Hepatic stellate cell (primary cell): ENCODE measurements around the gene GPR84.
"Not testable (repeated sequence)": the region's sequence is repeated elsewhere in the genome, so short reads cannot be mapped to it uniquely, and the experiment has no call there.

Experiments
- DNase-seq: peaks from one replicate; pipeline ENCODE4 v3.0.0; 2011; ENCODE audit warnings: low spot score

GPR84 gene

DNA sequence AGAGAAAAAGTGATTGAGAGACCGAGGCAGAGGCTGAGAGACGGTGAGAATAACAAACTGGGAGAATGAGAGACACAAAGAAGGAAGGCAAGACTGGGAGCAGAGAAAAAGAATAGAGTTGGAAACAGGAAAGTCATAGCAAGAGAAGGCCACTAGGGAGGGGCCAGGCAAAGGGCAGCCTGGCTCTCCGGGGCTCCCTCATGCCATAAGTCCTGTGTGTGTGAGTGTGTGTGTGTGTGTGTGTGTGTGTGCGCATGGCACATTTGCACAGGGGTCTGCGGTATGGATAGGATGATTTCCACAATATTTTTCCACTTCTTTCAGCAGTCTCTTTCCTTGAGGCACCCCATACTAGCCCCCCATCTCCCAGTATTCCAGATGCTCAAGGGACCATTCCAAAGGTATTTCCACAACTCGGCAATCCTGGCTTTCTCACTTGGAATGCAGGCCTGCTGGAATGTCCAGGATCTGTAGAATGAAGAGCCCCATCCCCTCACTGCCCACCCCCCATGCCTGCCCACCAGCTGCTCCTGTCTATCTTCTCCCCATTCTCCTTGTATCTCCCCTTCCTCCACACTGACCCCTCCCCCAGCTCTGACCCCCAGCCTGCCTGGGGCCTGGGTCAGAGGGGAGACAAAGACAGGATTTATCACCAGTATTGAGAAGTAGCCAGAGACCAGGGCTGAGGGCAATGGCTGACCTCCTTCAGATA lies 9.0 kb downstream of the GPR84 start:
- DNase-seq: no peak

DNA sequence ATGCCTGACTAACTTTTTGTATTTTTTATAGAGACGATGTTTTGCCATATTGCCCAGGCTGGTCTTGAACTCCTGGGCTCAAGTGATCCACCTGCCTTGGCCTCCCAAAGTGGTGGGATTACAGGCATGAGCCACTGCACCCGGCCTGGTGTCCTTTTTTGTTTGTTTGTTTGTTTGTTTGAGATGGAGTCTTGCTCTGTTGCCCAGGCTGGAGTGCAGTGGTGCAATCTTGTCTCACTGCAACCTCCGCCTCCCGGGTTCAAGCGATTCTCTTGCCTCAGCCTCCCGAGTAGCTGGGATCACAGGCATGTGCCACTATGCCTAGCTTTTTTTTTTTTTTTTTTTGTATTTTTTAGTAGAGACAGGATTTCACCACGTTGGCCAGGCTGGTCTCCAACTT lies 10.0 kb downstream of the GPR84 start:
- not testable (repeated sequence) for DNase-seq

DNA sequence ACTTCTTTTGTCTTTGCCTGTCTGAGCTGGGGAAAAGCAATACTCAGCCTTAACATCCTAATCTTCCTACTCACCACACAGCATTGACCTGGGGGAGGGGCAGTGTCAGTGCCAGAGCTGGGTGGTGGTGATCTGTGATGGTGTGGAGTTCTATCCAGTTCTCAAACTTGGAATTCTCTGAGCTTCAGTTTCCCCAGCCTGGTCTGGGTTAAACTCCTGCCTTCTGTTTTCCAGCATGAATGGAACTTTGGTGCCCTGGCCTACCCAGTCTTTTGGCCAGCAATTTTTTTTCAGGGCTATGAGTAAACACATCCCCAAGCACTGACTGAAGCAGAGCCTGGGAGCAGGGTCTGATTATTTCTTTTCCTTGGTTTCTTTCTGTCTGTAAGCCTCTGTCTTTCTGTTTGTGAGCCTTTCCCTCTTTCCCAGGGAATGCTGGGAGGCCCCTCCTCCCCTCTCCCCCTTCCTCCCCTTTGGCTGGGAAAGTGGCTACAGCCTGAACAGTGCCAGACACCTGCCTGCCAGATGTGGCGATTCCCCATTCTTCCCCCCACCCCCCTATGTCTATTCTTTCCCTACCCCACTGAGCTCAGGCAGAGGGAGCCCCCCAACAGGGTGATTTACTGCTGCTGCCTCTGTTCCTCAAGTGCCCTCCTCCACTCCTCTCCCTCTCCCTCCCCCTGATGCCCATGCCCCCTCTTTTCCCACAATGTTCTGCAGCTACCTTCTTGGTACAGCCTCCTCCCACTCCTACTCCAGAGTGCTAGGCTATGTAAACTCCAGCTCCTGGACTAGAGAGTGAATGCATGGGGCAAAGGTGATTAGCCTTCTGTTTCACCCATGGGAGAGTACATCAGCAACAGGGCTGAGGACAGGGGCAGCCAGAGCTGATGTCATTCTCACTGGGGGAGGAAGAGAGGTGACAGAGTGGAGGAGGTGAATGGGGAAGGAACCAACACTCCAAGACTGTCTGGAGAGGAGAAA lies 11.1 kb downstream of the GPR84 start:
- DNase-seq: no peak

DNA sequence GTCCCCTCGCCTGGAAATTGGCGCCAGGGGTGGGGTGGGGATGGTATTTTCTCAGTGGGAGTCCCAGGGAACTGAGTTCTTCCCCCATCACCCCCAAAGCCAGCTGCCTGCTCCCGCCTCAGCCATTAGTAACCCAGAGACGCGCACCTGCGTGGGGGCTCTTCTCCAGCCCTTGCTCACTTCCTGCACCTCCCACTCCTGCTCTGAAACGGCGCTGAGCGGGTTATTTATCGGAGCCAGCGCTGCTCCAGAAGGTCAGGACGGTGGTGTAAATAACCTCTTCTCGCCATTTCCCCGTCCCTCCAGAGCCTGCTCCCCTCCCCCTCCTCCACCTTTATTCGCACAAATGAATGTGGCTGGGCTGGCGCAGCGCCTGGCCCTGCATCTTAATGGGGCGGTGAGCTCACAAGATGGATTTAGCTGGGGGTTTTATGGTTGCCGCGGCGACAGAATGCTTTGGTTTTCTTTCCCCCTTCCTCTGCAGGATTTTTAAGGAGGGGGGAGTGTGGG lies 12.2 kb downstream of the GPR84 start:
- DNase-seq: no peak

DNA sequence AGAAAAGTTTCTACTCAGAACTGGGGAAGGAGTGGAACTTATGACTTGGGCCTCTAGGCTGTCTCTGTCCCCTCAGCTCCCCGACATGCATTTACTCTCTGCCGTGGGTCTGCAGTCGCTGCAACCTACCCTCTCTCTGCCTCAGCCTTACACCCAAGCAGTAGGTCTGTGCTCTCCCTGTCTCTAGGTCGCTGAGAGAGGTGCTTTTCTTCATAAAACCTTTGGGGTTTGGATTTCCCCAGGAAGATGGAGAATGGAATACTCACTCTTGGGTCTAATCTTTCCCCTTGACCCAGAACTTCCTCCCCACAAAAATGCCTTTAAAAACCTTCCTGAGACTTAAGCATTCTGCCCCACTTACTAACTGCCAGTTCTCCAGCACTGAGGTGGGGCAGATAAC lies 12.9 kb downstream of the GPR84 start:
- no peak for DNase-seq

DNA sequence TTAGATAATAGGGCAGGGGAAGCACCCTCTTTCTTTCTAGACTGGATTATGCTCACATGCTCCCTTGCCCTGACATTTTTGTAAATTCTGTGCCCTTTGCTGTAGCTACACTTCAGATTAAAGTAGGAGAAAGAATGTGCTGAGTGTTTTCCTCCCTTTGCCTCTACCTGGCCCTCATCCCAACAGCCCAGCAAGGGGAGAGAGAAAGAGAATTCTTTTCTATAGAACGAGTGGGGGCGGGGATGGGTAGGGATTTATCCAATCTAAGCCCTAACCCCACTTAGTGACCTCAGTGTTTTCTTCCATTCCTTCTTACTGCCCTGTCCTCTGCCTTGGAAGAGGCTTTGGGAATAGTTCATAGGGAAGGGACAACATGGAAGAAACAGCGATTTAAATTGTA lies 13.5 kb downstream of the GPR84 start:
- no peak for DNase-seq

DNA sequence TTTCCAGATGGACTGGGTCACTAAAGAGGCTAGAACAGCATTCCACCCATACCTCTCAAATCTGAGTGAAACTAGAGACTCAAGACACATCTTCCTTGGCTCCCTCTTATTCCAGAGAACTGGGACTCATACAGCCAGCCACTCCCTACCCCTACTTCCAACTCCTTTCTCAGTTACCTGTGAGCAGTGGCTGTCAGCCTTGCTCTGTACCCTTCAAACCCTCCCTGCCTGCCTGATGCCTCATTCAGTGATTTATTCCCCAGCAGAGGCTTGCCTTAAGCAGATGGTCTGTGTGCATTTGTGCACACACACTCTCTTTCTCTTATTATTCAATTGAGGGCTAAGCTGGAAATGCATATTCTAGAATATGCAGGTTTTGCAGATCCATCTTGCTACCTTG lies 14.6 kb downstream of the GPR84 start:
- DNase-seq: no peak

DNA sequence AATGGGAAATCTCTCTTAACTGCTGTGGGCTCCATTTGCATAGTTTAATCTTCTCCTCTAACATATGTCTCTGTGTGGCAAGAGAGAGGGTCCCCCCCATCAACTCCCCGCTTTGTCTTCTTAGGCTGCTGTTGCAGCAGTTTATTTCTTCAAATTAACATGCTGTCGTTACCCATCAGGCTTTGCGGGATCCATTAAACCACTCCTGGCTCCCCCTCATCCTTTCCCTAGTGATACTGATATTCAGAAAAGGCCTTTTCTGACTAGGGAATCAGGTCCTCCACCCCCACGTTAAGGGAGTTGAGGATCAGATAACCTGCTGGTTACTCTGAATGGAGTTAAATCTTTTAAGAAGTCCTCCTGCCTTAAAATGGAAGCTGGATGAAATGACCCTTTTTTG lies 15.2 kb downstream of the GPR84 start:
- DNase-seq: no peak

DNA sequence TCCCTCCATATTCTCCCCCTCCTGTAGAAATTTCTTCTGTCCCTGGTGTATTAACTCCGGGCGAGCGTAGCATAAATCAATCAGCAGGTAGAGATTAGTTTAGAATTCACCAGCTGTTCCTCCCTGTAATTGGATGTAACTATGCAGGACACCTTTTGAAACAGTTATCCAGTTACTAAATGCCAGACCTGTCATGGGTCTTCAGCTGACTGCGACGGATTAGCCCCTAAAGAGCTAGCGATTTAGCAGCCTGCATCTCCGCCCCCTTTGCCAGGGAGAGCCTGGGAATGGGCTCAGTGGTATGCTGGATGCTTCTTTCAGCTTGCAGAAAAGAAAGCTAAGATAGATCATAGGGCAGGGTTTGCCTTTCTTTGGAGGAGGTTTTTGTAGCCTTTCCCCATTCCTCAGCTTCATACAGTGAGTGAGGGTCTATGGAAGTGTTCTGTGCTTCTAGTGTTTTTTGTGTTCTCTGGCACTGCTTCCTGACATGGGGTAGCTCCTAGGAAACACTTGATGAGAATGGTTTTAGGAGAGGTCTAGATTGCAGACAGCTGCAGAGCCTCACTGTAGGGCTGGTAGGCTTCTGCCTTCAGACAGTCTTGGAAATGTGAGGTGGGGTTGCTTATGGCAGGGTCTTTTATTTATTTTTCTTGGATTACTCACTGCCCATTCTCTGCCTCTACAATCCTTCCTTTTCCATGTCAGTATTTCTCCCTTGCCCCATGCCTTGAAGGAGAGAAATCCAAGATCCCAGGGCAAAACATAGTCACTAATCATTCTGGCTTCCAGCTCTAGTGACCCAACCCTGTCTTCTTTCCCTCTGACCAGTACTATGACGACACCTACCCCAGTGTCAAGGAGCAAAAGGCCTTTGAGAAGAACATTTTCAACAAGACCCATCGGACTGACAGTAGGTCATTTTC lies 22.6 kb downstream of the GPR84 start:
- no peak for DNase-seq

DNA sequence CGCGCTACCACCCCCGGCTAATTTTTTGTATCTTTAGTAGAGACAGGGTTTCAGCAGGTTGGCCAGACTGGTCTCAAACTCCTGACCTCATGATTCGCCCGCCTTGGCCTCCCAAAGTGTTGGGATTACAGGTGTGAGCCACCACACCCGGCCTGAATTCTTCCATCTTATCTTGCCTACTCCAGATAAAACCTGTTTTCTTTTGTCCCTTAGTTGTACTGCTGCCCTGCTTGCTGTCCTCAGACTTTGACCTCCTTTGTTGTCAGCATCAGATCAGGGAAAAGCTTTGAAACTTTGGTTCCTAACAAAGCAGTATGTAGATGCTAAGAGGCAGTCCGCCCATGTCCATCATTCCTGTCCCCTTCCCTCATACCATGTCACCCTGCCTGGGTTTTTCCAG lies 23.4 kb downstream of the GPR84 start:
- DNase-seq: no peak

DNA sequence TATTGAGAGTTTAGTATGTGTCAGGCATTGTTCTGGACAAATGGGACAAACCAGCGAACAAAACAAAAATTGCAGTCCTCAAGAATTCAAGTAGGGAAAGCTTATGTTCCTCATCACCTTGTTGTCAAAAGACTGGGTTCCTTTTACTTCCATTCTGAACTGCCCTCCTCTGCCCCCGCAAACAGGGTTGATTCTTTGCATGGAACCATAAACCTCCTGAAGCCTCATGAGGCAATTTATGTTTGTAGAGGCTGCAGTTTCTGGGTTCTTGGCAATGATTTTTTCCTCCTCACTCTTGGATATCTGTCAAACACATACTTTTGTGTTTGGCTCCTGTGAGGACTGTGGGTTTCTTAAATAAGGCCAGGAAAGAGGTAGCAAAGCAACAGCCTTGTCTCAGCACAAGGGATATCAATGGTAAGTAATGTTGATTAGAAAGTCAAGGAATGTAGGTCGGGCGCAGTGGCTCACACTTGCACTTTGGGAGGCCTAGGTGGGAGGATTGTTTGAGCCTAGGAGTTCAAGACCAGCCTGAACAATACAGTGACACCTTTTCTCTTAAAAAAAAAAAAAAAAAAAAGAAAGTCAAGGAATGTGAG lies 25.5 kb downstream of the GPR84 start:
- no peak for DNase-seq

DNA sequence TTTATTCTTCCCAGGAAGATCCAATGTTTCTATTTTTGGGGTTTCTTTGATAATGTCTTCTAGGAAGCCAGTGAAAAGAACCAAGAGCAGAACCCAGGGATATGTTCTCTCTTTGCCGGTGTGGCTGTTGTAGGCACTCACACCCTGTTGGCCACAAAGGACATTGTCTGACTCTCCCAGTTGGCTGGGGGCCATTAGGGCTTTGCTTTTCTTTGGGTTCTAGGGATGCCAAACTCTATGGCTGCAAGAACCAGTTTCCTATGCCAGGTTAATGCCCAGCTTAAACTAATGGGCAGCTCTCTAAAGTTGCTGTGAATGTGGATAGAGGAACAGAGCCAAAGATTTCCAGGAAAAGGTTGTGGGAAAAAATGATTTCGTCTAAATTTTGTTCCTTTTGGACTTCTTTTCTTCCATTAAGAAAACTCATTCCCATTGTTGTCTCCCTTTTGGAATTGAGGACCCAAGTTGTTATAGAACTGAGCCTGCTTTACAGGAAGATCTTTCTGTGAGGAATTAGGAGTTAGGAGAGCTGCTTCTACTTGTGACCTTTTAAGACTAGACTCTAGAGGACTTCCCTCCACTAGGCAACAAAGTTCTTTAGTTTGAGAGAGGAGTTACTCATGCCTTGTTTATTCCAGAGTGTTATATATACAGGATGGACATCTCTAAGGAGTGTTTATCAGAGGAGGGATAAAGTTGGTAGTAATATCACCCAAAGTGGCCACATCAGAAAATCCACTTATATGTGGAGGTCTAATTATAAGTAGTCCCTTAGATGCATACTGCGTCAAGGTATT lies 26.2 kb downstream of the GPR84 start:
- no peak for DNase-seq

DNA sequence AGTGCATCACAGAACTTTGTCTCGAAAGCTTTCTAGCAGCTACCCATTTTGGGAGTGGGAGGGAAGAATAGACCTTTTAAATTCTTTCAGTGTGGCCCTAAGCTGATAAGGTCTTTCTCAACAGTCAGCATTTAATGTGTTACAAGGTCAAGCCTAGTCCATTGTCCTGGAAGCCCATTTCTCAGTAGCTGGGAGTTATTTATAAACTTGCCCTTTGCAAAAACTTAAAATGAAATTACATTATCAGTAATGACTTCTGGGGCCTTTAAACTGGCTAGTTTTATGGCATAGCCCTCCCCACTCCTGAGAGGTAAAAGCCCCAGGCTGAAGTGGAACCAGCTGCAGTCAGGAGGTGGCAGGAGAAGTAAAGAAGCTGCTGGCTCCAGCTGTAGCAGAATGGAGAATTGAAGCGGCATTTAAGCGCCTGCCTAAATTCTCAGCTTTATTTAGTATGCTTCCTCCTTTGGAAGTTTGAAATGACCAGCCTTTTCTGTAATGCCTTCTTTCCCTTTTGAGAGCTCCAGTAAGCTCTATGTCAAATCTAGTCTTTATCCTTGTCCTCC lies 26.9 kb downstream of the GPR84 start:
- DNase-seq: no peak

DNA sequence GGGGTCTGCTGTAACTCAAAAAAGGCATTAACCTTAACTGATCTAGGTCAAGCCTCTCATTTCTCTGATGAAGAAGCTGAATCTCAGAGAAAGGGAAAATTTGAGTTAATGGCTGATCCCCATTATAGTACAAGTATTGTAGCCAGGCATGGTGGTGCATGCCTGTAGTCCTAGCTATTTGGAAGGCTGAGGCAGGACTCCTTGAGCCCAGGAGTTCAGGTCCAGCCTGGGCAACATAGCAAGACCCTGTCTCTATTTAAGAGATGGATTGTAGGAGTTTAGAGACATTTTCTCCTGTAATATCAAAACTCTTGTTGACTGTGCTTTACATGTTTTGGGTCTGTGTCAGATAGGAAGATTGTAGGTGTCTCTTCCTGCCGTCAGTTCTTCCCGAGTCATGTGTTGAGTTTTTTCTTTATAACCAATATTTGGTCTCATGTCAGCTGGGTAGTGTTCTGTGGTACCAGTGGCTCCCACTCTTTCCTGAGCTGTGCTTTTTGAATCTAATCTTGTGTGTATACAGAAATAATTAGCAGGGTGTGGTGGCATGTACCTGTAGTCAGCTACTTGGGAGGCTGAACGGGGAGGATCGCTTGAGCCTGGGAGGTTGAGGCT lies 30.8 kb downstream of the GPR84 start:
- no peak for DNase-seq

DNA sequence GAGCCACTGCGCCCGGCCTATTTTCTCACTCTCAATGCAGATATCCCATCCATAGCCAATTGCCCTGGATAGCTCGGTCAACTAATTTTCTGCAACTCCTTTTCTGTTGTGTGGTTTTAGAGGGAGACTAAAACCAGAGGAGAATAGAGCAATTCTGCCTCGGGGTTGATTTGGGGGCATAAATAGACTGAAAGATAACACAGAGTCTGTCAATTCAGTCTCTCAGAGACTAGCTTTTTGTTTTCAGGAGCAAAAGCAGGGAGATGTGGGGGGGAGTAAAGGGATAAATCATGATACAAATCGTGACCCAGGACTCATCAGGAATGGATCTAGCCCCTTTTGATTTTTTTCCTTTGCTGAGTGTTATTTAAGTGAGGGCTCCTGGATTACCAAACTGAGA lies 32.8 kb downstream of the GPR84 start:
- no peak for DNase-seq

DNA sequence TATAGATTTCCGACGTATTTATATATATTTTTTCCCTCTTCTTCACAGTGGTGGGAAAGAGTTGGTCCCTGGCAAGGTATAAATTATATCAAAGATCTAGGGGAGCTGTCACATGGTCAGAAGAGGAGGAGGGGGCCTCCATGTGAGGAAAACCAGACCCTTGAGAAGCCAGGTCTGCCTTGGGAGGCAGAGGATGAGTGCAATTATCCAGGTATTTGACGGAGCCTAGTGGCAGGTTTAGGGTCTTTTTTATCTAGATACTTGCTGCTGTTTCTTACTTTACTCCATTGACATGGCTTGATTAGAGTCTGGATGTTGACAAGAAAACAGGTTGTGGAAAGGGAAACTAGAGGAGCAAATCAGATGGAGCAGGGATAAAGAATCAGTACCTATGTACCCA lies 33.8 kb downstream of the GPR84 start:
- no peak for DNase-seq

DNA sequence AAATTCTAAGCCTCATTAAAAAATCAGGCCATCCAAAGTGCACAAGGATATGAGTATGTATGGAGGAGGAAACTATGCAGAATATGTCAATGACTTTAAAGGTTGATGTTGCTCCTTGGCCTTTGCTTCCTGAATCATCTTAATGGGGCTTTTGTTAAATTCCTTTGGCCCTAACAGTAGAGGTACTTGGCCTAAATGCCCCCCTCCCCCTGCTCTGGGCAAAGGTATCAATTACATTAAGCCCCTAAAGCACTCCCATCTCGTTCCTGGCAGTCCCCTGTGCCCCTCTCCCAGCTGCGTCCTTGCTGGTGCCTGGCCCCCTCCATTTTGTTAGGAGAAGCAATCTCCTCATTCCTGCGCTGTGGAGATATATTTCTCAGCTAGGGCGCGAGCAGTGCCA lies 34.5 kb downstream of the GPR84 start:
- DNase-seq: no peak

DNA sequence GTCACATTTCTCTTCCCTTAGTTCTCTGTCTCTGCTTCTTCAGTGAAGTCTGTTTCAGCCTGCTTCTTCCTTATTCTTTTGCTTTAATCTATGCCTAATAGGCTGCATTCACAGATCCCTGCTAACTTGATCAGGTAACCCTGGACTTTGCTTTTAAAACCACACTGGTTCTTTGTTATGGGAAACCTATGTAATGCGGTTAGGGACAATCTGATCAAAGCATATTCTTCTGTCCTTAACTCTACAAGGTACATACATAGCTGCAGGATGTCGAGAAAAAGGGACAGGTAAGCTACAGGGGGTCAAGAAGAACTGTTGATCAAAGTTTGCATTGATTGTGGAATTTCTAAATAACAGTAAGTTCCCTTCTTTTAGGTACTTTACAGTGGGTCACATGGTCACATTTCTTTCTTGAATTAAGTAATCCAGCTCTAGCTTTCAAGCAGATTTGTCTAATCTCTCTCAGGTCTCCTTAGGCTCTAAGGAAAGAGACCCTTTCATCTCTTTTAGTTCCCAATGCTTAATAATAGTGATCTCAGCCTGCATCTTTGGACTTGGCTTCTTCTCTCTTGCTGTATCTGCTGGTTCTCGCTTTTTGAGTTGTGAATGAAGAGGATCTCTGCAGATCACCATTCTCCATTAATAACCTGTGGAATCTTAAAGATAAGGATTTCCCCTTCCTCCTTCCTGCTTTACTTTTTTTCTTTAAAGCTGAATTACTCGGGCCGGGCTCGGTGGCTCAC lies 35.5 kb downstream of the GPR84 start:
- DNase-seq: no peak

DNA sequence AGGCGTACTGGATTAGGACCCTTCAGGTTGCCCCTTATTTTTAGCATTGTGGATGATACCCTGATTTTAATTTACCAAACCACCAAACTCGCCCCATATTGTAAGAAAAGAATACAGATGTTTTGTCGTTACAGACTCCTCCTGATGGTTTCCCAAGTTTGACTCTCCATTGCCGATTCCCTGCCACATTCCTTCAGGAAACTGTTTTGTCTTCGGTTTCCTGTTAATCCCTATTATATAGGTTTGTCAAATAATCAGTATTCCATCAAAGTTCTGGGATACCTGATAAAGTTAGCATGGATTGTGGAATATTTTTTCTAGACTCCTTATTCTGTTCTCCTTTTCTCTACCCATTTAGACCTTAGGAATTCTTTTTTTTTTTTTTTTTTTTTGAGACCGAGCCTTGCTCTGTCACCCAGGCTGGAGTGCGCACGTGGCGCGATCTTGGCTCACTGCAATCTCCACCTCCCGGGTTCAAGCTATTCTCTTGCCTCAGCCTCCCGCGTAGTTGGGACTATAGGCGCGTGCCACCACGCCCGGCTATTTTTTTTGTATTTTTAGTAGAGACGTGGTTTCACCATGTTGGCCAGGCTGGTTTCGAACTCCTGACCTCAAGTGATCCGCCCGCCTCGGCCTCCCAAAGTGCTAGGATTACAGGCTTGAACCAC lies 38.7 kb downstream of the GPR84 start:
- not testable (repeated sequence) for DNase-seq
